ENCODE data around the gene PLPPR3. TPM values are rescaled to one million over a fixed set of nuclear protein-coding genes. Genes with fewer than 3 reads are reported as not detected.
A peak's percentile ranks its signal among the peaks of the same experiment; 100 is the strongest.
"Not testable (repeated sequence)": the region's sequence is repeated elsewhere in the genome, so short reads cannot be mapped to it uniquely, and the experiment has no call there.

Gene PLPPR3
- total RNA-seq, 2 donors from 2014 or later = not detected

DNA sequence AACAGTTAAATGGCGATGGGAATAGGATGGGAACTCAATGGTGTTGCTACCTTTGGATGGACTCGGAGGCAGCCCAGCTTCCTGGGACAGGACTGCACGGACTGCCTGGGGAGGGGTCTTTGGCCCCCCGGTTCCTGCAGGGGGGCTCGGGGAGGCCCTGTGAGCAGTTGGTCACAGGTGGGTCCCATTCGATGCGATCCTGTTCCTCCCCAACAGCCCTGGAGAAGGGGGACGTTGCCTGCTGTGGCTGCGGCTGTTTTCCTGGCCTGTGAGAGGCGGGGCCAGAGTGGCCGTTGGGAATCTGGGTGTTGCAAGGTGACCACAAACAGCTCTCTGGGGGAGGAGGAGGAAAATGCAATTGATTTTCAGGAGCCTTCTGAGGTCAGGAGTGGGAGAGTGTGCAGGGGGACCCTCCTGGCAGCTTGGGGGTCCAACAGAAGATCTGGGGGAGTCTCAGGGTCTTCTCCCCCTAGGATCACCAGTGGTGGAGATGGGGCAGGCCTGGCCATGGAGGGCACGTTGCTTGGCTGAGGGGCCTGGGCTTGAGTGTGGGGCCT lies 1.9 kb upstream of the PLPPR3 start:
- DNase-seq (ENCODE audit: low spot score) = no peak
- ATAC-seq (ENCODE audit: insufficient number of reproducible peaks, low FRiP score, low read depth) = no peak
- no peaks in the 10 kb centered on the region for H3K9me3 ChIP-seq

GRCh38 chr19:821231-821824 lies 427 bp downstream of the PLPPR3 start:
- TF ChIP-seq, protein P1, sequence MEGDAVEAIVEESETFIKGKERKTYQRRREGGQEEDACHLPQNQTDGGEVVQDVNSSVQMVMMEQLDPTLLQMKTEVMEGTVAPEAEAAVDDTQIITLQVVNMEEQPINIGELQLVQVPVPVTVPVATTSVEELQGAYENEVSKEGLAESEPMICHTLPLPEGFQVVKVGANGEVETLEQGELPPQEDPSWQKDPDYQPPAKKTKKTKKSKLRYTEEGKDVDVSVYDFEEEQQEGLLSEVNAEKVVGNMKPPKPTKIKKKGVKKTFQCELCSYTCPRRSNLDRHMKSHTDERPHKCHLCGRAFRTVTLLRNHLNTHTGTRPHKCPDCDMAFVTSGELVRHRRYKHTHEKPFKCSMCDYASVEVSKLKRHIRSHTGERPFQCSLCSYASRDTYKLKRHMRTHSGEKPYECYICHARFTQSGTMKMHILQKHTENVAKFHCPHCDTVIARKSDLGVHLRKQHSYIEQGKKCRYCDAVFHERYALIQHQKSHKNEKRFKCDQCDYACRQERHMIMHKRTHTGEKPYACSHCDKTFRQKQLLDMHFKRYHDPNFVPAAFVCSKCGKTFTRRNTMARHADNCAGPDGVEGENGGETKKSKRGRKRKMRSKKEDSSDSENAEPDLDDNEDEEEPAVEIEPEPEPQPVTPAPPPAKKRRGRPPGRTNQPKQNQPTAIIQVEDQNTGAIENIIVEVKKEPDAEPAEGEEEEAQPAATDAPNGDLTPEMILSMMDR (IDR thresholded peaks at IDR 0.05) = no peak
- no peaks in the 10 kb centered on the region for H3K9me3 ChIP-seq
- H3K27me3 ChIP-seq (replicated peaks; ENCODE audit: insufficient read depth) = peaks cover 12% of the 10 kb centered on the region
- no peak overlapping the region for H3K27ac ChIP-seq
- peak overlapping the region; percentile 53 for H3K4me3 ChIP-seq
- no peak for DNase-seq (ENCODE audit: low spot score)
- H3K36me3 ChIP-seq = no peaks in the 10 kb centered on the region
- H3K4me1 ChIP-seq (ENCODE audit: control insufficient read depth in 1 of 2, low read depth in 2 of 2) = peaks cover 6 to 8% of the 10 kb centered on the region in 2 donors
- no peak for ATAC-seq (ENCODE audit: insufficient number of reproducible peaks, low FRiP score, low read depth)

More for the DNA sequence above, 1.9 kb upstream of the PLPPR3 start:
- TF ChIP-seq, protein P1 (IDR thresholded peaks at IDR 0.05) = no peak
- no peak overlapping the region for H3K4me3 ChIP-seq
- H3K36me3 ChIP-seq = no peaks in the 10 kb centered on the region
- peaks cover 12% of the 10 kb centered on the region for H3K27me3 ChIP-seq (replicated peaks; ENCODE audit: insufficient read depth)
- no peak overlapping the region for H3K27ac ChIP-seq
- peaks cover 6 to 8% of the 10 kb centered on the region in 2 donors for H3K4me1 ChIP-seq (ENCODE audit: control insufficient read depth in 1 of 2, low read depth in 2 of 2)

GRCh38 chr19:820212-820611 lies 1.5 kb downstream of the PLPPR3 start:
- not testable (repeated sequence) for H3K9me3 ChIP-seq; H3K27ac ChIP-seq; H3K4me3 ChIP-seq; DNase-seq (ENCODE audit: low spot score); H3K36me3 ChIP-seq; ATAC-seq (ENCODE audit: insufficient number of reproducible peaks, low FRiP score, low read depth); H3K4me1 ChIP-seq (ENCODE audit: control insufficient read depth in 1 of 2, low read depth in 2 of 2)
- H3K27me3 ChIP-seq (replicated peaks; ENCODE audit: insufficient read depth) = peaks cover 12% of the 10 kb centered on the region

DNA sequence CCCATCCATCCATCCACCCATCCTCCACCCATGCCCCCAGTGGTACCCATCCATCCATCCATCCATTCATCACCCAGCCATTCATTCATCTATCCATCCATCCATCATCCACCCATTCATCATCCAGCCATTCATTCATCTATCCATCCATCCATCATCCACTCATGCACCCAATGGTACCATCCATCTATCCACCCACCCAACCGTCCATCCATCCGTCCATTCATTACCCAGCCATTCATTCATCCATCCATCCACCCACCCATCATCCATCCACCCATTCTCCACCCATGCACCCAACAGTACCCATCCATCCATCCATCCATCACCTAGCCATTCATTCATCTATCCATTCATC lies 5.3 kb downstream of the PLPPR3 start:
- H3K36me3 ChIP-seq = peaks cover 8% of the 10 kb centered on the region
- no peak overlapping the region for H3K4me3 ChIP-seq
- peaks cover 3% of the 10 kb centered on the region for H3K27me3 ChIP-seq (replicated peaks; ENCODE audit: insufficient read depth)
- DNase-seq (ENCODE audit: low spot score) (no peak), ATAC-seq (ENCODE audit: insufficient number of reproducible peaks, low FRiP score, low read depth) (no peak)
- H3K27ac ChIP-seq = no peak overlapping the region
- H3K4me1 ChIP-seq (ENCODE audit: control insufficient read depth in 1 of 2, low read depth in 2 of 2) = peaks cover 2 to 3% of the 10 kb centered on the region in 2 donors
- TF ChIP-seq, protein P1 (IDR thresholded peaks at IDR 0.05) = no peak
- no peaks in the 10 kb centered on the region for H3K9me3 ChIP-seq

DNA sequence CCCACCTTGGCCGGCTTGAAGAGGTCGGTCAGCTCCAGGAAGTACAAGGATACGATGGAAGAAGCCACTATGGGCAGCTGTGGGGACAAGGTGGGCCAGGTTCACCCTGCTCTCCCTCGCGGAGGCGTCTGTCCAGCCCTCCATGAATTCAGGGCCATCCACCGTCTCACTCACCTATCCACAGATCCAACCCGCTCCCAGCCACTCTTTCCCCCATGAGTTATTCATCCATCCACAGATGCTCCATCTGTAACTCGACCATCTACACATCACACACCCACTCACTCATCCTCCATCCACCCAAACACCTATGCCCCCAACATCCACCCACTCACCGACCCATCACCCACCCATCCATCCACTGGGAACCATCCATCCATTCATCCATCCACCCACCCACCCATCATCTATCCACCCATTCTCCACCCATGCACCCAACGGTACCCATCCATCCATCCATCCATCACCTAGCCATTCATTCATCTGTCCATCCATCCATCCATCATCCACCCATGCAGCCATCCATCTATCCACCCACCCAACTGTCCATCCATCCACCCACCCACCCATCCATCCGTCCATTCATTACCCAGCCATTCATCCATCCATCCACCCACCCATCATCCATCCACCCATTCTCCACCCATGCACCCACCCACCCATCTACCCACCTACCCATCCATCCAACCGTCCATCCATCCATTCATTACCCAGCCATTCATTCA lies 5.8 kb downstream of the PLPPR3 start:
- no peak for DNase-seq (ENCODE audit: low spot score)
- Histone ChIP-seq H3K27ac (no peak overlapping the region), H3K9me3 (no peaks in the 10 kb centered on the region), H3K27me3 (replicated peaks; ENCODE audit: insufficient read depth) (no peaks in the 10 kb centered on the region), H3K36me3 (peaks cover 13% of the 10 kb centered on the region), H3K4me3 (no peak overlapping the region), H3K4me1 (ENCODE audit: control insufficient read depth in 1 of 2, low read depth in 2 of 2) (no peaks in the 10 kb centered on the region)
- ATAC-seq (ENCODE audit: insufficient number of reproducible peaks, low FRiP score, low read depth) = no peak
- TF ChIP-seq, protein P1 (IDR thresholded peaks at IDR 0.05) = no peak

Data from thoracic aorta (tissue), 2 donors.